ENCODE measurements around the gene KCTD7. TPM values are rescaled to one million over a fixed set of nuclear protein-coding genes. Genes with fewer than 3 reads are reported as not detected.
"Not testable (repeated sequence)": the region's sequence is repeated elsewhere in the genome, so short reads cannot be mapped to it uniquely, and the experiment has no call there.

Gene KCTD7
- total RNA-seq, 1 donor from 2014 or later = 5.0 TPM

- no peak for FAIRE-seq
- DNase-seq (ENCODE audit: low read depth) = no peak
- Histone ChIP-seq H3K4me3 (ENCODE audit: low read depth, low read length) (no peak overlapping the region), H3K27me3 (ENCODE audit: control insufficient read depth, insufficient read depth, low read length) (no peaks in the 10 kb centered on the region), H3K36me3 (ENCODE audit: control insufficient read depth, insufficient read depth, low read length) (no peaks in the 10 kb centered on the region)
- no peak for TF ChIP-seq CTCF (IDR thresholded peaks at IDR 0.05; ENCODE audit: insufficient read depth, low read length, severe bottlenecking)
Observed at GRCh38 chr7:66609176-66609575, 19.5 kb upstream of the KCTD7 start.

- not testable (repeated sequence) for DNase-seq (ENCODE audit: low read depth); H3K36me3 ChIP-seq (ENCODE audit: control insufficient read depth, insufficient read depth, low read length); FAIRE-seq; H3K4me3 ChIP-seq (ENCODE audit: low read depth, low read length); H3K27me3 ChIP-seq (ENCODE audit: control insufficient read depth, insufficient read depth, low read length)
Observed at GRCh38 chr7:66614596-66614995, 14.1 kb upstream of the KCTD7 start.

- H3K36me3 ChIP-seq (ENCODE audit: control insufficient read depth, insufficient read depth, low read length) = no peaks in the 10 kb centered on the region
Observed at GRCh38 chr7:66615699-66616098, 13.0 kb upstream of the KCTD7 start.

GRCh38 chr7:66617295-66617694 is 11.4 kb upstream of the KCTD7 start:
- Histone ChIP-seq H3K4me3 (ENCODE audit: low read depth, low read length) (no peak overlapping the region), H3K36me3 (ENCODE audit: control insufficient read depth, insufficient read depth, low read length) (no peaks in the 10 kb centered on the region), H3K27me3 (ENCODE audit: control insufficient read depth, insufficient read depth, low read length) (no peaks in the 10 kb centered on the region)
- no peak for DNase-seq (ENCODE audit: low read depth)
- no peak for FAIRE-seq
- no peak for TF ChIP-seq CTCF (IDR thresholded peaks at IDR 0.05; ENCODE audit: insufficient read depth, low read length, severe bottlenecking)

More at GRCh38 chr7:66615699-66616098, 13.0 kb upstream of the KCTD7 start:
- no peak for TF ChIP-seq CTCF (IDR thresholded peaks at IDR 0.05; ENCODE audit: insufficient read depth, low read length, severe bottlenecking)
- DNase-seq (ENCODE audit: low read depth) (no peak), FAIRE-seq (no peak)
- Histone ChIP-seq H3K27me3 (ENCODE audit: control insufficient read depth, insufficient read depth, low read length) (no peaks in the 10 kb centered on the region), H3K4me3 (ENCODE audit: low read depth, low read length) (no peak overlapping the region)

- DNase-seq (ENCODE audit: low read depth); H3K27me3 ChIP-seq (ENCODE audit: control insufficient read depth, insufficient read depth, low read length); FAIRE-seq; H3K4me3 ChIP-seq (ENCODE audit: low read depth, low read length); H3K36me3 ChIP-seq (ENCODE audit: control insufficient read depth, insufficient read depth, low read length): not testable (repeated sequence)
Observed at GRCh38 chr7:66619341-66619948, 9.2 kb upstream of the KCTD7 start.

- H3K36me3 ChIP-seq (ENCODE audit: control insufficient read depth, insufficient read depth, low read length) = no peaks in the 10 kb centered on the region
- DNase-seq (ENCODE audit: low read depth) = peak; percentile 79
- H3K4me3 ChIP-seq (ENCODE audit: low read depth, low read length) = no peak overlapping the region
- H3K27me3 ChIP-seq (ENCODE audit: control insufficient read depth, insufficient read depth, low read length) = no peaks in the 10 kb centered on the region
- FAIRE-seq = no peak
- TF ChIP-seq CTCF (IDR thresholded peaks at IDR 0.05; ENCODE audit: insufficient read depth, low read length, severe bottlenecking) = no peak
Observed at GRCh38 chr7:66626331-66626934, 2.2 kb upstream of the KCTD7 start.

Measured in bronchial epithelial cell (primary cell).